SK-N-SH treated with all-trans-retinoic acid at 6 μM for 48 hours (cell line): ENCODE data around the gene PARD3B.

Experiments used
- ATAC-seq: fragments of 200-7000 bp; cut with Tn5 transposase; 3 replicates; pipeline ENCODE4 v1.9.1; 2020; ENCODE audit warnings: mild to moderate bottlenecking, moderate library complexity
- ARNTL ChIP-seq: fragments of 450-650 bp; formaldehyde crosslinking; IDR thresholded peaks from 2 replicates; pipeline ENCODE4 v1.5.0; 2020; ENCODE audit warnings: low read depth, mild to moderate bottlenecking, moderate library complexity, borderline replicate concordance
- BACH2 ChIP-seq: fragments of 250-450 bp; sonication (Bioruptor Pico); IDR thresholded peaks from 2 replicates; pipeline ENCODE4 v1.9.0; 2021; ENCODE audit warnings: mild to moderate bottlenecking, borderline replicate concordance
- CSDC2 ChIP-seq: fragments of 250-450 bp; sonication (Bioruptor Pico); IDR thresholded peaks from 2 replicates; pipeline ENCODE4 v1.5.0; 2020; ENCODE audit warnings: mild to moderate bottlenecking, moderate library complexity
- ESRRG ChIP-seq: fragments of 250-450 bp; sonication (Bioruptor Pico); IDR thresholded peaks from 2 replicates; pipeline ENCODE4 v1.6.1; 2021; ENCODE audit warnings: mild to moderate bottlenecking
- ISL1 ChIP-seq: fragments of 250-450 bp; sonication (Bioruptor Pico); IDR thresholded peaks from 2 replicates; pipeline ENCODE4 v2.1.2; 2022; ENCODE audit warnings: mild to moderate bottlenecking, moderate library complexity
- OSR1 ChIP-seq: fragments of 250-450 bp; sonication (Bioruptor Pico); IDR thresholded peaks from 2 replicates; pipeline ENCODE4 v1.8.0; 2022; ENCODE audit warnings: moderate library complexity, mild to moderate bottlenecking, inconsistent platforms
- PPARA ChIP-seq: fragments of 250-450 bp; sonication (Bioruptor Pico); IDR thresholded peaks from 2 replicates; pipeline ENCODE4 v1.5.0; 2020; ENCODE audit warnings: mild to moderate bottlenecking, borderline replicate concordance
- RARB ChIP-seq: fragments of 250-450 bp; sonication (Bioruptor Pico); IDR thresholded peaks from 2 replicates; pipeline ENCODE4 v1.8.0; 2021; ENCODE audit warnings: mild to moderate bottlenecking, moderate library complexity
- SNAI2 ChIP-seq: fragments of 250-450 bp; sonication (Bioruptor Pico); IDR thresholded peaks from 2 replicates; pipeline ENCODE4 v1.5.0; 2020; ENCODE audit warnings: mild to moderate bottlenecking, moderate library complexity
- TCF4 ChIP-seq: fragments of 250-450 bp; sonication (Bioruptor Pico); IDR thresholded peaks from 2 replicates; pipeline ENCODE4 v1.8.0; 2021; ENCODE audit warnings: mild to moderate bottlenecking, moderate library complexity, borderline replicate concordance
- TOX ChIP-seq: fragments of 250-450 bp; sonication (Bioruptor Pico); IDR thresholded peaks from 2 replicates; pipeline ENCODE4 v1.8.0; 2021; ENCODE audit warnings: mild to moderate bottlenecking, moderate library complexity, borderline replicate concordance
- TSHZ2 ChIP-seq: fragments of 250-450 bp; sonication (Bioruptor Pico); IDR thresholded peaks from 2 replicates; pipeline ENCODE4 v1.5.0; 2020; ENCODE audit warnings: mild to moderate bottlenecking, moderate library complexity
- ZC3H10 ChIP-seq: fragments of 250-450 bp; sonication (Bioruptor Pico); IDR thresholded peaks from 2 replicates; pipeline ENCODE4 v1.5.1; 2021; ENCODE audit warnings: mild to moderate bottlenecking, moderate library complexity
- ZFP3 ChIP-seq: fragments of 250-450 bp; sonication (Bioruptor Pico); IDR thresholded peaks from 2 replicates; pipeline ENCODE4 v1.5.0; 2020; ENCODE audit warnings: mild to moderate bottlenecking, moderate library complexity
- ZFP30 ChIP-seq: fragments of 450-650 bp; formaldehyde crosslinking; IDR thresholded peaks from 2 replicates; pipeline ENCODE4 v1.5.0; 2022; ENCODE audit warnings: mild to moderate bottlenecking, moderate library complexity
- ZNF565 ChIP-seq: fragments of 450-650 bp; formaldehyde crosslinking; conservative IDR thresholded peaks from 2 replicates; pipeline ENCODE4 v1.5.0; 2020; ENCODE audit warnings: low read depth, mild to moderate bottlenecking, moderate library complexity
- ZNF70 ChIP-seq: fragments of 450-650 bp; formaldehyde crosslinking; IDR thresholded peaks from 2 replicates; pipeline ENCODE4 v1.5.0; 2020; ENCODE audit warnings: mild to moderate bottlenecking, moderate library complexity
- ZNF8 ChIP-seq: fragments of 450-650 bp; formaldehyde crosslinking; IDR thresholded peaks from 2 replicates; pipeline ENCODE4 v1.5.0; 2020; ENCODE audit warnings: mild to moderate bottlenecking, moderate library complexity
- TF ChIP-seq, protein P1 (sequence below): fragments of 250-450 bp; sonication (Bioruptor Pico); IDR thresholded peaks from 2 replicates; pipeline ENCODE4 v1.5.1; 2021; ENCODE audit warnings: mild to moderate bottlenecking, moderate library complexity
- TF ChIP-seq, protein P2 (sequence below): fragments of 250-450 bp; sonication (Bioruptor Pico); IDR thresholded peaks from 2 replicates; pipeline ENCODE4 v1.8.0; 2020; ENCODE audit warnings: mild to moderate bottlenecking, moderate library complexity, borderline replicate concordance
- TF ChIP-seq, protein P3 (sequence below): fragments of 250-450 bp; sonication (Bioruptor Pico); IDR thresholded peaks from 2 replicates; pipeline ENCODE4 v1.5.1; 2020; ENCODE audit warnings: low read depth, mild to moderate bottlenecking, moderate library complexity
- TF ChIP-seq, protein P4 (sequence below): fragments of 250-450 bp; sonication (Bioruptor Pico); IDR thresholded peaks from 2 replicates; pipeline ENCODE4 v1.8.0; 2021; ENCODE audit warnings: low read depth, mild to moderate bottlenecking, moderate library complexity, borderline replicate concordance

The PARD3B gene

DNA sequence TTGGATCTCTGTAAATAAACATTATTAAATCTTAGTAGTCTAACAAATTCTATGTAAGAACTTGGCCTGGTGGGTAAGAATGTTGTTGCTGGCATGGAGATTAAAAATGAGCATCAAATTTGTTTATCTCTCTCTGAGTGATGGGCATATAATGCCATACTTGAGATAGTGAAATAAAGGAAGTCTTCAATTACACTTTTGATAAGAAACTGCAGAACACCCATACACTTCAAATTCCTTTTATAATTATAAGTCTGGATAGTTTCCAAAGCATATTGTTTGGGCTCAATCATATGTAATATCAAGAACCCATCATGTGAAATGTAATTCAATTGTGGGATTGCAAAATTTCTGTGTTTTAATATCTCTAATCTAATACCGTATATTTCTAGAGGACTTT lies 47.4 kb upstream of the PARD3B start:
- peak; percentile 50; the same call in 1 of the 2 replicates for TF ChIP-seq ZFP3 (CRISPR knock-in tag)
- TF ChIP-seq ZFP30 (CRISPR knock-in tag): no peak
- no peak for TF ChIP-seq TOX
- no peak for TF ChIP-seq ZC3H10 (CRISPR knock-in tag)
- TF ChIP-seq, protein P1, sequence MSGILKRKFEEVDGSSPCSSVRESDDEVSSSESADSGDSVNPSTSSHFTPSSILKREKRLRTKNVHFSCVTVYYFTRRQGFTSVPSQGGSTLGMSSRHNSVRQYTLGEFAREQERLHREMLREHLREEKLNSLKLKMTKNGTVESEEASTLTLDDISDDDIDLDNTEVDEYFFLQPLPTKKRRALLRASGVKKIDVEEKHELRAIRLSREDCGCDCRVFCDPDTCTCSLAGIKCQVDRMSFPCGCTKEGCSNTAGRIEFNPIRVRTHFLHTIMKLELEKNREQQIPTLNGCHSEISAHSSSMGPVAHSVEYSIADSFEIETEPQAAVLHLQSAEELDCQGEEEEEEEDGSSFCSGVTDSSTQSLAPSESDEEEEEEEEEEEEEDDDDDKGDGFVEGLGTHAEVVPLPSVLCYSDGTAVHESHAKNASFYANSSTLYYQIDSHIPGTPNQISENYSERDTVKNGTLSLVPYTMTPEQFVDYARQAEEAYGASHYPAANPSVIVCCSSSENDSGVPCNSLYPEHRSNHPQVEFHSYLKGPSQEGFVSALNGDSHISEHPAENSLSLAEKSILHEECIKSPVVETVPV (CRISPR knock-in tag): peak; percentile 40; the same call in 1 of the 2 replicates
- no peak for TF ChIP-seq ESRRG
- TF ChIP-seq ZNF565 (CRISPR knock-in tag): no peak
- peak; percentile 82 for TF ChIP-seq TCF4 (CRISPR knock-in tag)
- TF ChIP-seq ZNF8: no peak
- TF ChIP-seq SNAI2 (CRISPR knock-in tag): 0 out of 2 replicates have a peak, but pooled peaks have one; percentile 60
- peak; percentile 98 for TF ChIP-seq ISL1
- no peak for TF ChIP-seq PPARA
- TF ChIP-seq, protein P2, sequence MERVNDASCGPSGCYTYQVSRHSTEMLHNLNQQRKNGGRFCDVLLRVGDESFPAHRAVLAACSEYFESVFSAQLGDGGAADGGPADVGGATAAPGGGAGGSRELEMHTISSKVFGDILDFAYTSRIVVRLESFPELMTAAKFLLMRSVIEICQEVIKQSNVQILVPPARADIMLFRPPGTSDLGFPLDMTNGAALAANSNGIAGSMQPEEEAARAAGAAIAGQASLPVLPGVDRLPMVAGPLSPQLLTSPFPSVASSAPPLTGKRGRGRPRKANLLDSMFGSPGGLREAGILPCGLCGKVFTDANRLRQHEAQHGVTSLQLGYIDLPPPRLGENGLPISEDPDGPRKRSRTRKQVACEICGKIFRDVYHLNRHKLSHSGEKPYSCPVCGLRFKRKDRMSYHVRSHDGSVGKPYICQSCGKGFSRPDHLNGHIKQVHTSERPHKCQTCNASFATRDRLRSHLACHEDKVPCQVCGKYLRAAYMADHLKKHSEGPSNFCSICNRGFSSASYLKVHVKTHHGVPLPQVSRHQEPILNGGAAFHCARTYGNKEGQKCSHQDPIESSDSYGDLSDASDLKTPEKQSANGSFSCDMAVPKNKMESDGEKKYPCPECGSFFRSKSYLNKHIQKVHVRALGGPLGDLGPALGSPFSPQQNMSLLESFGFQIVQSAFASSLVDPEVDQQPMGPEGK: peak; percentile 39; the same call in 1 of the 2 replicates
- no peak for TF ChIP-seq OSR1 (CRISPR knock-in tag)
- peak; percentile 81; the same call in 1 of the 2 replicates for TF ChIP-seq TSHZ2 (CRISPR knock-in tag)
- TF ChIP-seq, protein P3, sequence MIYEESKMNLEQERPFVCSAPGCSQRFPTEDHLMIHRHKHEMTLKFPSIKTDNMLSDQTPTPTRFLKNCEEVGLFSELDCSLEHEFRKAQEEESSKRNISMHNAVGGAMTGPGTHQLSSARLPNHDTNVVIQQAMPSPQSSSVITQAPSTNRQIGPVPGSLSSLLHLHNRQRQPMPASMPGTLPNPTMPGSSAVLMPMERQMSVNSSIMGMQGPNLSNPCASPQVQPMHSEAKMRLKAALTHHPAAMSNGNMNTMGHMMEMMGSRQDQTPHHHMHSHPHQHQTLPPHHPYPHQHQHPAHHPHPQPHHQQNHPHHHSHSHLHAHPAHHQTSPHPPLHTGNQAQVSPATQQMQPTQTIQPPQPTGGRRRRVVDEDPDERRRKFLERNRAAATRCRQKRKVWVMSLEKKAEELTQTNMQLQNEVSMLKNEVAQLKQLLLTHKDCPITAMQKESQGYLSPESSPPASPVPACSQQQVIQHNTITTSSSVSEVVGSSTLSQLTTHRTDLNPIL (CRISPR knock-in tag): peak; percentile 59
- TF ChIP-seq, protein P4, sequence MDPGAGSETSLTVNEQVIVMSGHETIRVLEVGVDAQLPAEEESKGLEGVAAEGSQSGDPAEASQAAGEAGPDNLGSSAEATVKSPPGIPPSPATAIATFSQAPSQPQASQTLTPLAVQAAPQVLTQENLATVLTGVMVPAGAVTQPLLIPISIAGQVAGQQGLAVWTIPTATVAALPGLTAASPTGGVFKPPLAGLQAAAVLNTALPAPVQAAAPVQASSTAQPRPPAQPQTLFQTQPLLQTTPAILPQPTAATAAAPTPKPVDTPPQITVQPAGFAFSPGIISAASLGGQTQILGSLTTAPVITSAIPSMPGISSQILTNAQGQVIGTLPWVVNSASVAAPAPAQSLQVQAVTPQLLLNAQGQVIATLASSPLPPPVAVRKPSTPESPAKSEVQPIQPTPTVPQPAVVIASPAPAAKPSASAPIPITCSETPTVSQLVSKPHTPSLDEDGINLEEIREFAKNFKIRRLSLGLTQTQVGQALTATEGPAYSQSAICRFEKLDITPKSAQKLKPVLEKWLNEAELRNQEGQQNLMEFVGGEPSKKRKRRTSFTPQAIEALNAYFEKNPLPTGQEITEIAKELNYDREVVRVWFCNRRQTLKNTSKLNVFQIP (CRISPR knock-in tag): no peak
- TF ChIP-seq CSDC2: no peak
- TF ChIP-seq, all 23 proteins: peak for 8
- ATAC-seq: no peak

- ATAC-seq: no peak
- no peak for TF ChIP-seq ZFP30 (CRISPR knock-in tag)
- no peak for TF ChIP-seq ISL1
Measured at GRCh38 chr2:204498291-204498690, 47.0 kb upstream of the PARD3B start.

DNA sequence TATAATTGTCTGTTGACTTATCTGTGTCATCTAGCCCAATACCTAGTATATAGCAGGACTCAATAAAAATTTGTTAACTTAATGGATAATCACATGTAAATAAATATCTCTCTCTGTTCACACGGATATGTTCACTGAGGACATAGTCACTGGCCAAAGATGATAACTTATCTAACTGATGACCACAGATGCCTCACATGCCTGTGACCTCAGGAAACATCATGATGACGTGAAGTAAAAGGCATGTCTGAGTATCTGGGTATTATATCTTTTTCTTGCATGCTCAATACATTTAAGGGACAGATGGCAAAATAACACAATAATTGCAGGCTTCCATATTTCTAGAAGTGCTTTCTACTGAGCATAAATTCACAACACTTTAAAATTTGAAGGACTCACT lies 41.4 kb upstream of the PARD3B start:
- ATAC-seq: no peak
- TF ChIP-seq BACH2 (CRISPR knock-in tag): no peak
- TF ChIP-seq ZFP30 (CRISPR knock-in tag): no peak
- no peak for TF ChIP-seq ARNTL (CRISPR knock-in tag)
- TF ChIP-seq TSHZ2 (CRISPR knock-in tag): no peak
- no peak for TF ChIP-seq OSR1 (CRISPR knock-in tag)
- TF ChIP-seq ZFP3 (CRISPR knock-in tag): no peak
- TF ChIP-seq RARB (CRISPR knock-in tag): no peak
- no peak for TF ChIP-seq ZNF565 (CRISPR knock-in tag)
- no peak for TF ChIP-seq ZNF8
- TF ChIP-seq ZNF70: no peak
- no peak for TF ChIP-seq SNAI2 (CRISPR knock-in tag)
- no peak for TF ChIP-seq TOX
- TF ChIP-seq, protein P2: no peak
- TF ChIP-seq, protein P4 (CRISPR knock-in tag): no peak
- TF ChIP-seq ZC3H10 (CRISPR knock-in tag): no peak
- TF ChIP-seq, all 23 proteins: peak for 0
